Activated naive CD4-positive, alpha-beta T cell treated with anti-CD3 and anti-CD28 coated beads, Interleukin-2, amount 10 ng/mL, durations not matched to agents 7 days and 5 days (primary cell): Measurements from ENCODE around the gene IDI2.
A peak's percentile ranks its signal among the peaks of the same experiment; 100 is the strongest.

Experiments used
- CTCF ChIA-PET: fragments of 350-600 bp; sonication (Branson Sonifier 250); formaldehyde crosslinking; loops from one replicate; lab custom pipeline; 2021; ENCODE audit warnings: antibody characterized with exemption; lab: Charles Lee
- DNase-seq: peaks from one replicate; pipeline ENCODE4 v3.0.0-alpha.2; 2020
- H3K27ac Mint-ChIP-seq: one replicate; pipeline ENCODE4 v1.8.0; 2021; ENCODE audit warnings: mild to moderate bottlenecking, moderate library complexity, mixed read lengths
- H3K27me3 Mint-ChIP-seq: one replicate; pipeline ENCODE4 v1.8.0; 2021; ENCODE audit warnings: mild to moderate bottlenecking, mixed read lengths
- H3K36me3 Mint-ChIP-seq: one replicate; pipeline ENCODE4 v1.8.0; 2021; ENCODE audit warnings: mixed read lengths
- H3K4me1 Mint-ChIP-seq: one replicate; pipeline ENCODE4 v1.8.0; 2021; ENCODE audit warnings: mixed read lengths
- H3K4me3 Mint-ChIP-seq: one replicate; pipeline ENCODE4 v1.8.0; 2021; ENCODE audit warnings: mild to moderate bottlenecking, moderate library complexity, mixed read lengths
- H3K9me3 Mint-ChIP-seq: one replicate; pipeline ENCODE4 v1.8.0; 2021; ENCODE audit warnings: mixed read lengths

The IDI2 gene

DNA sequence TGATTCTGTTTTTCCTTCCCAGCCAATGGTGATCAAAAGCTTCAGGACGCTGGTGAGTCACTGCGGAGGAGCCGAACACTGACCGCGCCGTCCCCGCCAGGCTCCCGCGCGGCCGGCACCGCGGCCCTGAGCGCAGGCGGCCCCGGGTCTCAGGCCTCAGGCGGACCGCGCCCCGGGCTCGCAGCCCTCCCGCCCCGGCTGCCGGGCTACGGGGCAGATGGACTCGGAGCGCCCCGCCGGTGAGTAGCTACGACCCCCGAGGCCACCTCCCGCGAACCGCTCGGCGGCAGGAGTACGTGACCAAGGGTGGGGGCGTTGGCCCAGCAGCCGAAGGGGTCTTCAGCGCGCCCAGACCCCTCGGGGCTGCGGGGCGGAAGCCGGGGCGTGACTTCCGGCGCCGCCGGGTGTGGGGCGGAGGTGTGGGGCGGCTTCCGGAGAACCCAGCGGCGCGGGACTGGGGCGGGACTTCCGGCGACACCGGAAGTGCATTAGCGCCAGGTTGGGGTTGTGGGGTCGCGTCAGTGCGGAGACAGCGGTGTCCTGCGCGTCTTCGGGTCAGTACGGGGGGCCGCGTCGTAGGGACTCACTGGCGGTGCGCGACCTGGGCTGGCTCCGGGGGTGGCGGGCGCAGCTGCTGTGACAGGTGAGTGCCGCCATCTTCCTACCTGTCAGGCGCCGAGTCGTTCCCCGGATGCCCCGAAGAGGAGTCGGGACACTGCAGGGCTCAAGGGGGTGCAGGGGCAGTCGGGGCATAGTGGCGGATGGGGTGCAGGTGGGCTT lies 30.9 kb upstream of the IDI2 start, which contains the start of gene WDR37:
TSS of gene WDR37 (plus strand) at position 60 of the 780 bp plus-strand sequence. CDS start 15,771 bp downstream, outside the sequence.
- H3K9me3 Mint-ChIP-seq: no peaks in the 10 kb centered on the region
- H3K4me1 Mint-ChIP-seq: peaks cover 88% of the 10 kb centered on the region
- CTCF ChIA-PET: interaction anchor here (1.0 kb wide), 1 partner anchor 11 kb away, joined by 3 read pairs; no protein-coding TSS in a partner anchor
- peak; percentile 92 for DNase-seq
- no peaks in the 10 kb centered on the region for H3K27me3 Mint-ChIP-seq
- peaks cover 73% of the 10 kb centered on the region for H3K36me3 Mint-ChIP-seq
- H3K27ac Mint-ChIP-seq: peak within 1 kb of the TSS; percentile 94
- H3K4me3 Mint-ChIP-seq: peak within 1 kb of the TSS; percentile 96

DNA sequence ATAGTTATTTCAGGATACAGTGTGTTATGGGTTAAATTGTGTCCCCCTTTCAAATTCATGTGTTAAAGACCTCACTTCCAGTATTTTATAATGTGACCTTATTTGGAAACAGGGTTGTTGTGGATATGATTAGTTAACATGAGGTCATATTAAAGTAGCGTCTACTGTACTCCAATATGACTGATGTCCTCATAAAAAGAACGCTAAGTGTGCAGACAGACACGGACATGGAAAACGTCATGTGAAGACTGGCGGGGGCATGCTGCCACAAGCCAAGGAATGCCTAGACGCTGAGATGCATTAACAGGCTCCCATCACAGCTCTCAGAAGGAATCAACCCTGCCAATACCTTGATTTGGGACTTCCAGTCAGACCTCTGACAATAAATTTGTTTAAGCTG lies 29.0 kb upstream of the IDI2 start:
- no peak for DNase-seq
- H3K4me1 Mint-ChIP-seq: peaks cover 83% of the 10 kb centered on the region
- H3K4me3 Mint-ChIP-seq: peak overlapping the region; percentile 95
- H3K27ac Mint-ChIP-seq: peak overlapping the region; percentile 78
- CTCF ChIA-PET: no interaction called here
- peaks cover 61% of the 10 kb centered on the region for H3K36me3 Mint-ChIP-seq
- no peaks in the 10 kb centered on the region for H3K27me3 Mint-ChIP-seq
- no peaks in the 10 kb centered on the region for H3K9me3 Mint-ChIP-seq

DNA sequence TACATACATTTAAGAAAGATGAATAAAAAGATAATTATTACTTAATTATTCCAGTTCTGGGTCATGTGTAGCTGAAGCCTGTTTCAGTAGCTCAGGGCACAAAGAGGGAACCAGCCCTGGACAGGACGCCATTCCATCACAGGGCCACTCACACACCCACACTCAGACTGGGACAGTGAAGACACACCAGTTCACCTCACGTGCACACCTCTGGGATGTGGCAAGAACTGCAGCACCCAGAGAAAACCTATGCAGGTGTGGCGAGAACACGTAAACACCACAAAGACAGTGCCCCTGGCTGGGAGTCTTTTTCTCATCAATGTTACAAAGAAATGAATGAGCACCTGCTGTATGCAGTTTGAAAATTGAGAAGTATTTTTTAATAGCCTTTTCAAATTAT lies 24.9 kb upstream of the IDI2 start:
- Mint-ChIP-seq H3K4me1 (peaks cover 68% of the 10 kb centered on the region), H3K27me3 (peaks cover 4% of the 10 kb centered on the region), H3K27ac (peak overlapping the region; percentile 97), H3K36me3 (peaks cover 50% of the 10 kb centered on the region), H3K4me3 (peak overlapping the region; percentile 97), H3K9me3 (no peaks in the 10 kb centered on the region)
- DNase-seq: peak; percentile 72
- CTCF ChIA-PET: no interaction called here

DNA sequence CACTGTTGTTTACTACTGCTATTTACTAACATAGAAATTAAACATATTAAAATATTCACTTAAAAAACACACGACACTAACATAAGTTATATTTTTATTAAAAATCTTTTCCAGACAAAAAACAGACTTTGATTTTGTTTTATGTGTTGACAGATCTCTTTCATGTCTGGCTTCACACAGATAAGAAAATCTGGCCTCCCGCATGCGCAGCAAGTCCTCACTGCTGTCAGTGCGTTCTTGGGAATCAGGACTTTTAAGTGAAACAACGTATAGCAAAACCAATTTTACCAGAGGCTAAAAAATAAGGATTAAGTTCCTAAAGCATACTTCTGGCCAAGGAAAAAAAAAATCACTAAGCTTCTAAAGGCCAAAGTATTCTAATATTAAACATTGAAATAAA lies 24.5 kb upstream of the IDI2 start:
- Mint-ChIP-seq H3K4me3 (peak overlapping the region; percentile 97), H3K4me1 (peaks cover 70% of the 10 kb centered on the region), H3K36me3 (peaks cover 54% of the 10 kb centered on the region), H3K27me3 (peaks cover 4% of the 10 kb centered on the region), H3K9me3 (no peaks in the 10 kb centered on the region), H3K27ac (peak overlapping the region; percentile 97)
- CTCF ChIA-PET: no interaction called here
- DNase-seq: peak; percentile 46

DNA sequence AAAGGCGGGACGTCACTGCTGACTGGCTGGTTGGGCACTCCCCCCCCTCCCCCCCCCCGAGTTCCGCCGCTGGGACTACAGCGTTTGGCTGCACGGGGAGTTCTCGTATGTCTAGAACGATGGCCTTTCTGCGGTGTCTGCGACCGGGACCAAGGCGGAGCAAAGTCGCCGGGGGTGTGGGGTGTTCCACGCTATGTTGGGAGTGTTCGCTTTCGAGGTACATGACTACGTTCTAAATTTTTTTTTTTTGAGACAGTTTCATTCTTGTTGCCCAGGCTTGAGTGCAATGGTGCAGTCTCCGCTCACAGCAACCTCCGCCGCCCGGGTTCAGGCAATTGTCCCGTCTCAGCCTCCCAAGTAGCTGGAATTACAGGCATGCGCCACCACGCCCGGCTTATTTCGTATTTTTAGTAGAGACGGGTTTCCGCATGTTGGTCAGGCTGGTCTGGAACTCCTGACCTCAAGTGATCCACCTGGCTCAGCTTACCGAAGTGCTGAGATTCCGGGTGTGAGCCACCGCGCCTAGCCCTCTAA lies 23.8 kb upstream of the IDI2 start:
- H3K27ac Mint-ChIP-seq: peak overlapping the region; percentile 97
- peaks cover 4% of the 10 kb centered on the region for H3K27me3 Mint-ChIP-seq
- CTCF ChIA-PET: no interaction called here

DNA sequence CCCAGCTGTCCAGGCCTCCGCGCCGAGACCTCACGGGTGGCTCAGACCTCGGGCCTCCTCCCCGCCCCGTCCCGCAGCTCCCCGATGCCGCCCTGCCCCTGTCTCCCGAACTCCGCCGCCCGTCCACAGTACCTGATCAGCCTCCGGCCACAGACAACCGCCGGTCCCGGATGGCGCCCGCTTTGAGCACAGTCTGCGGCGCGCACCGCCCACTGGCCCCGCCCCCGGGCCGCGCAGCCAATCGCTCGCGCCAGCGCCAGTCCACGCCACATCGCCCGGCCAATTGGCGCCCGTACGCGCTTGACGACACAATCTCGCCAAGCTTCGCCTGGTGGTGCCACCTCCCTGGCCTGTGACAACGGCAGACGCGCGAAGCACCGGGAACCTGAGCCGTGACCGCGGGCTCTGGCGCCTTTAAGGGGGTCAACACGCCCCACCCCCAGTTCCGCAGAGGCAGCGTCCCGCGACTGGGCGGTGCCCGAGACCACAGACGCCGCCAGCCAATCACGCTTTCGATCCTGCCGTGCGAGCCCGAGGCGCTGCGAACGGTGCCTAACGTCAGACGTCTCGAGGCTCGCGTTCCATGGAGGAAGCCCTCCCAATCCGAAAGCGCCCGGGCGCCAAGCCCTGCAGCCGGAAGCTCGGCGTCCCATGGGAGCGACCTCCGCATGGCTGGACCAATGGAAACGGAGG lies 23.2 kb upstream of the IDI2 start, which contains the start of gene IDI1:
TSS of gene IDI1 (minus strand) at position 388 of the 693 bp plus-strand sequence. CDS start at position 272, 116 bp downstream.
- Mint-ChIP-seq H3K4me3 (peak within 1 kb of the TSS; percentile 97), H3K4me1 (peaks cover 70% of the 10 kb centered on the region), H3K27ac (peak within 1 kb of the TSS; percentile 97), H3K27me3 (peaks cover 4% of the 10 kb centered on the region), H3K36me3 (peaks cover 58% of the 10 kb centered on the region), H3K9me3 (no peaks in the 10 kb centered on the region)
- DNase-seq: peak; percentile 98
- CTCF ChIA-PET: no interaction called here

More for the DNA sequence above, 23.8 kb upstream of the IDI2 start:
- H3K4me3 Mint-ChIP-seq: peak overlapping the region; percentile 97
- H3K36me3 Mint-ChIP-seq: peaks cover 56% of the 10 kb centered on the region
- no peaks in the 10 kb centered on the region for H3K9me3 Mint-ChIP-seq
- DNase-seq: no peak
- H3K4me1 Mint-ChIP-seq: peaks cover 70% of the 10 kb centered on the region

DNA sequence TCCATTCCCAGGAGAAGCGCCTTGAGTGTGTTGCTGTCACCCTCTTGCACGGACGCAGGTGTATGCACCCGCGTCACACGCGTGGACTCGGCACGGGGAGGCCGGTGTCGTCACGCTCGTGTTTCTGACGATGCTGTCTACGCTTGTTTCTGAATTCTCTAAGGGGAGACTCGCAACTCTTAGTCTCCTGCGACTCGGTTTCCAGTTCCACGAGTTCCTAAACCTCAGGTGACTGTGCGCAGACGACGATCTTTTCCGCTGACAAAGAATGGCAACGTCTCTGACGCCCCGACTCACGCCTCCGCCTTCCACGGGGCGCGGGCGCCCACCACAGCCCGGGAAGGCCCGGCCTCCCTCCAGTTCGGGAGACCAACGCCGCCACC lies 22.7 kb upstream of the IDI2 start:
- H3K36me3 Mint-ChIP-seq: peaks cover 58% of the 10 kb centered on the region
- H3K27me3 Mint-ChIP-seq: peaks cover 4% of the 10 kb centered on the region
- H3K27ac Mint-ChIP-seq: peak overlapping the region; percentile 97
- H3K9me3 Mint-ChIP-seq: no peaks in the 10 kb centered on the region
- peak; percentile 75 for DNase-seq
- peak overlapping the region; percentile 97 for H3K4me3 Mint-ChIP-seq
- peaks cover 70% of the 10 kb centered on the region for H3K4me1 Mint-ChIP-seq
- CTCF ChIA-PET: interaction anchor here (1.0 kb wide), 1 partner anchor 26 kb away, joined by 4 read pairs; no protein-coding TSS in a partner anchor

DNA sequence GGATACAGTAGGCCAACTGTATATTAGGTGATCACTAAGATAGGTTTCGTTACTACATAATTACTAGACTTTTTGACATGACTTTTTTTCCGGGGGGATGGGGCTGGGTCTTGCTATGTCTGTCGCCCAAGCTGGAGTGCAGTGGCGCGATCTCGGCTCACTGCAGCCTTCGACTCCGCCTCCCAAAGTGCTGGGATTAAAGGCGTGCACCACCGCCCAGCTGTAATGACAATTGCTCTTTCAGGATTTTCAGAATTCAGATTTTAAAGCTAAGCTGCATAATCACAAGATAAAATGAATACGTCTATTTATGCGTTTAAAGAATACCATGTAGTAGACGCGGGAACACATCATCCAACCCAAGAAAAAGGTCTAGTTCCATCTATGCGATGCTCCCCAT lies 22.3 kb upstream of the IDI2 start:
- Mint-ChIP-seq H3K36me3 (peaks cover 59% of the 10 kb centered on the region), H3K4me1 (peaks cover 70% of the 10 kb centered on the region), H3K4me3 (peak overlapping the region; percentile 97), H3K27me3 (peaks cover 4% of the 10 kb centered on the region), H3K9me3 (no peaks in the 10 kb centered on the region), H3K27ac (peak overlapping the region; percentile 97)
- CTCF ChIA-PET: interaction anchor here (1.0 kb wide), 1 partner anchor 27 kb away, joined by 4 read pairs; no protein-coding TSS in a partner anchor
- peak; percentile 52 for DNase-seq

DNA sequence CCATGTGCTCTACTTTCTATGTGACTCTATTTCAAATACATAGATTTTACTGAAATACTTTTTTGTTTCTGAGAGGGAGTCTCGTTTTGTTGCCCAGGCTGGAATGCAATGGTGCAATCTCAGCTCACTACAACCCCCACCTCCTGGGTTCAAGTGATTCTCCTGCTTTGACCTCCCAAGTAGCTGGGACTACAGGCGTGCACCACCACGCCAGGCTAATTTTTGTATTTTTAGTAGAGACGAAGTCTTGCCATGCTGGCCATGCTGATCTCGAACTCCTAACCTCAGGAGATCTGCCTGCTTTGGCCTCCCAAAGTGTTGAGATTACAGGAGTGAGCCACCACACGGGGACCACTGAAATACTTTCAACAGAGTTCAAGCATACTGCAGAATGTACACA lies 19.8 kb upstream of the IDI2 start:
- Mint-ChIP-seq H3K4me3 (peak overlapping the region; percentile 73), H3K36me3 (peaks cover 54% of the 10 kb centered on the region), H3K27ac (peak overlapping the region; percentile 96), H3K27me3 (peaks cover 4% of the 10 kb centered on the region), H3K9me3 (no peaks in the 10 kb centered on the region), H3K4me1 (peaks cover 53% of the 10 kb centered on the region)
- DNase-seq: no peak
- CTCF ChIA-PET: interaction anchor here (1.6 kb wide), 1 partner anchor 10 kb away, joined by 3 read pairs; the partner anchor contains the start of gene WDR37

DNA sequence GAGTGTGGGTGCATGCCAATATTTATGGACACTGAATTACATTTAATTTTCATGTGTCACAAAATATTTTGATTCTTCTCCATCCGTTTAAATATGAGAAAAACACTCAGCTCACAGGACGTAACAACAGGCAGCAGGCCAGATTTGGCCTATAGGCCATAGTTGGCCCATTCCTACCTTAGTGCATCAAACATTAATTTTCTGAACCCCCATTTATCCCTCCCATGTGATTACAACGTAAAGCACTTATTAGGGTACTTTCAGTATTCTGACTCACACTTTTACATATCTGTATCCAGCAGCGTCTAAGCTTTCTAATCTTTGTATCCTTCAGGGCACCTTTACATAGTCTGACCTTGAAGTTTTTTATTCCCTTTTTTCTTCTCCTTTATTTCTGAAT lies 19.3 kb upstream of the IDI2 start:
- Mint-ChIP-seq H3K4me3 (peak overlapping the region; percentile 73), H3K27me3 (peaks cover 4% of the 10 kb centered on the region), H3K9me3 (no peaks in the 10 kb centered on the region), H3K4me1 (peaks cover 55% of the 10 kb centered on the region), H3K27ac (peak overlapping the region; percentile 96), H3K36me3 (peaks cover 58% of the 10 kb centered on the region)
- CTCF ChIA-PET: interaction anchor here (1.6 kb wide), 1 partner anchor 11 kb away, joined by 3 read pairs; the partner anchor contains the start of gene WDR37
- no peak for DNase-seq

DNA sequence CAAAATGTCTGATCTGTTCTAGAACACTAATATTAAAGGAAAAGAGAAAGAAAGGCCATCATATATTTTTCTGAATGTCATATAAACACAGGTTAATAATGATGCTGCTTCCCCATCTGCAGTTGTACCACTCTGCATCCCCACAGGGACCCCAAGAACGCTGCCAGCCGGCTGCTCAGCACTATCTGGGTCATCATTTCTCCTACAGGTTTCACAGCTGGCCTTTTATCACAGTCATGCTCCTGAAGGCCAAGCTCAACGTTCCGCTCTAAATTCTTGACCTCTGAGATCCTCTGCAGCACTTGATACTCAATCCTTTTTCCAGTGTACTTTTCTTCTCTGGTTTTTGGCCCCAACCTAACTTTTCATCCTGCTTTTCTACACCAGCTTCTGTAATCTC lies 18.5 kb upstream of the IDI2 start:
- H3K27me3 Mint-ChIP-seq: peaks cover 4% of the 10 kb centered on the region
- peak overlapping the region; percentile 96 for H3K27ac Mint-ChIP-seq
- DNase-seq: no peak
- peak overlapping the region; percentile 73 for H3K4me3 Mint-ChIP-seq
- CTCF ChIA-PET: no interaction called here
- H3K36me3 Mint-ChIP-seq: peaks cover 58% of the 10 kb centered on the region
- H3K9me3 Mint-ChIP-seq: no peaks in the 10 kb centered on the region
- H3K4me1 Mint-ChIP-seq: peaks cover 55% of the 10 kb centered on the region

DNA sequence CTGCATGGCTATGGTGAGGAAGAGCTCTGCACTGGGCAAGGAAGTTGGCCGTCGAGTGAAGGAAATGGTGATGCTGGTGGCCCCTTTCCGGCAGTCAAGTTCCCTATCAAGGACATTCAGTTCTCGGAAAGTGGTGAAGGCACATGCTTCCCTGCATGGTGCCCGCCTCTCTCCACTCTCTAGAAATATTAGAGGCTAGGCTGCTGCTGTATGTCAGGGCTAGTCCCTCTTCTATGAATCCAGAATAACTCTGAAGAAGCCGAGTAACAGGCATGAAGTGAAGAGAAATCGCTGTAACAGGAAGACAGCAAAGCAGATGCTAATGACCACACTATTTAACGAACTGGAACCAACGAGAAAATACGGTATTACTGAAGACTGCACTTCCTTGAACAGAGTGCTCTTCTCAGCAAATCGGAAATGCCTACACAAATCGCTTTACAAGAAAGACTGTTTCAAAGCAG lies 17.9 kb upstream of the IDI2 start:
- DNase-seq: peak; percentile 50
- peaks cover 56% of the 10 kb centered on the region for H3K36me3 Mint-ChIP-seq
- H3K27ac Mint-ChIP-seq: peak overlapping the region; percentile 96
- H3K4me3 Mint-ChIP-seq: peak overlapping the region; percentile 73
- peaks cover 55% of the 10 kb centered on the region for H3K4me1 Mint-ChIP-seq
- H3K9me3 Mint-ChIP-seq: no peaks in the 10 kb centered on the region
- H3K27me3 Mint-ChIP-seq: no peaks in the 10 kb centered on the region
- CTCF ChIA-PET: interaction anchor here (1.4 kb wide), 1 partner anchor 60 kb away, joined by 4 read pairs; no protein-coding TSS in a partner anchor

DNA sequence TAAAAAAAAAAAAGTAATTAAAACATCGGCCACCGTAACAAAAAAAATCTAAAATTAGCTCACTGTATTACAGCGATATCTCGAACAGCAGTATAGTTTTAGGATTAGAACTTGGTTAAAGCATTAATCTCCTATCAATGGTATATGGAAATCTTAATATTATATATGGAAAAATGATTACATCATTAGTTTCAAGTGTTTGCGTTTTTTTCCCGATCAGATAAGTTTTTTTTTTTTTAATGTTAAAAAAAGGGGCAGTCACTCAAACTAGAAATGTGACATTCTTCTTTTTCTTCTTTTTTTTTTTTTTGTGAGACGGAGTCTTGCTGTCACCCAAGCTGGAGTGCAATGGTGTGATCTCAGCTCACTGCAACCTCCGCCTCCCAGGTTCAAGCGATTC lies 15.9 kb upstream of the IDI2 start:
- H3K27me3 Mint-ChIP-seq: no peaks in the 10 kb centered on the region
- H3K4me1 Mint-ChIP-seq: peaks cover 50% of the 10 kb centered on the region
- no peaks in the 10 kb centered on the region for H3K9me3 Mint-ChIP-seq
- CTCF ChIA-PET: no interaction called here
- H3K4me3 Mint-ChIP-seq: no peak overlapping the region
- no peak overlapping the region for H3K27ac Mint-ChIP-seq
- DNase-seq: no peak
- peaks cover 55% of the 10 kb centered on the region for H3K36me3 Mint-ChIP-seq

DNA sequence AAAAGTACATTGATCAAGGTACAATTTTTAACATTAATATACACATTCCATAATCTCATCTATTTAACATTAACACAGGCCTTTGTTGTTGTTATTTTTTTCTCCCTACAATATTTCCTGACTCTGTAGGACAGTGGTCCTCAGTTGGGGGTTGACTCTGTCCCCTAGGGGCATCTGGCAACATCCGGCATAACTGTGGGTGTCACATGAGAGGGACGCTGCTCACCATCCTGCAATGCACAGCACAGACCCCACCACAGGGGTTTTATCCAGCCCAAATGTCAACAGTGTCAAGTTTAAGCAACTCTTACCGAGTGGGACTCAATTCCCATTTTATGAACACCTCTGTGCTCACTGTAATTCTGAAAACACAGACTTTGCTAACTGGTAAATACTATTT lies 14.5 kb upstream of the IDI2 start:
- H3K4me3 Mint-ChIP-seq: no peak overlapping the region
- CTCF ChIA-PET: no interaction called here
- no peaks in the 10 kb centered on the region for H3K27me3 Mint-ChIP-seq
- peaks cover 40% of the 10 kb centered on the region for H3K4me1 Mint-ChIP-seq
- H3K36me3 Mint-ChIP-seq: peaks cover 46% of the 10 kb centered on the region
- no peaks in the 10 kb centered on the region for H3K9me3 Mint-ChIP-seq
- no peak overlapping the region for H3K27ac Mint-ChIP-seq
- no peak for DNase-seq
